ENCODE results near the gene SPATS2L. TPM values are rescaled to one million over a fixed set of nuclear protein-coding genes. Genes with fewer than 3 reads are reported as not detected.

SPATS2L gene
- total and polyA plus RNA-seq, 2 experiments from 2014 or later = 159 to 202 TPM

DNA sequence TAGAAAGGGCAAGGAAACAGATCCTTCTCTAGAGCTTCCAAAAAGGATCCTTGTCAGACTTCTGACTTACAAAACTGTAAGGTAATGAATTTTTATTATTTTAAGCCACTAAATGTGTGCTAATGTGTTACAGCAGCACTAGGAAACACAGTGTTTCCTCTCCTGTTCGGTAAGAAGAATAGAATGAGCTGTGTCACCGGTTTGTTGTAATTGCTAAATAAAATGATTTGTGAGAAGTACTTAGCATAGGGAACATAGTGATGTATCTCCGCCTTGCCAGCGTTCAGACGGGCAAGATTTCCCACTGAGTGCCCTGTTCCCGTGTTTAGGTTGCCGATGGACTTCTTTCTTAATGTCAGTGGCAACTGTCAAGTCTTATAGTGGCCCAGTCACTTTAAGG is 57.6 kb downstream of the SPATS2L start:
- DNase-seq (ENCODE audit: low spot score) = no peak
- H3K4me2 ChIP-seq = no peak overlapping the region
- no peaks in the 10 kb centered on the region for H3K9me2 ChIP-seq (replicated peaks; ENCODE audit: insufficient read depth)
- H3K4me3 ChIP-seq = no peak overlapping the region
- no peak overlapping the region for H2AFZ ChIP-seq
- no peaks in the 10 kb centered on the region for H3K36me3 ChIP-seq (replicated peaks; ENCODE audit: insufficient read depth, low read depth)
- 89% methylated on average over 7 of the region's 7 CpGs for WGBS (ENCODE audit: low lambda C conversion rate, missing lambda C conversion rate)
- no peak overlapping the region for H3K27ac ChIP-seq
- no peak for TF ChIP-seq EZH2 (IDR thresholded peaks at IDR 0.05; ENCODE audit: borderline replicate concordance)
- TF ChIP-seq, protein P1, sequence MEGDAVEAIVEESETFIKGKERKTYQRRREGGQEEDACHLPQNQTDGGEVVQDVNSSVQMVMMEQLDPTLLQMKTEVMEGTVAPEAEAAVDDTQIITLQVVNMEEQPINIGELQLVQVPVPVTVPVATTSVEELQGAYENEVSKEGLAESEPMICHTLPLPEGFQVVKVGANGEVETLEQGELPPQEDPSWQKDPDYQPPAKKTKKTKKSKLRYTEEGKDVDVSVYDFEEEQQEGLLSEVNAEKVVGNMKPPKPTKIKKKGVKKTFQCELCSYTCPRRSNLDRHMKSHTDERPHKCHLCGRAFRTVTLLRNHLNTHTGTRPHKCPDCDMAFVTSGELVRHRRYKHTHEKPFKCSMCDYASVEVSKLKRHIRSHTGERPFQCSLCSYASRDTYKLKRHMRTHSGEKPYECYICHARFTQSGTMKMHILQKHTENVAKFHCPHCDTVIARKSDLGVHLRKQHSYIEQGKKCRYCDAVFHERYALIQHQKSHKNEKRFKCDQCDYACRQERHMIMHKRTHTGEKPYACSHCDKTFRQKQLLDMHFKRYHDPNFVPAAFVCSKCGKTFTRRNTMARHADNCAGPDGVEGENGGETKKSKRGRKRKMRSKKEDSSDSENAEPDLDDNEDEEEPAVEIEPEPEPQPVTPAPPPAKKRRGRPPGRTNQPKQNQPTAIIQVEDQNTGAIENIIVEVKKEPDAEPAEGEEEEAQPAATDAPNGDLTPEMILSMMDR (IDR thresholded peaks at IDR 0.05; ENCODE audit: poor library complexity) = no peak
- no peak for TF ChIP-seq EZH2phosphoT487 (IDR thresholded peaks at IDR 0.05; ENCODE audit: low read depth, severe bottlenecking, unreplicated experiment)
- no peaks in the 10 kb centered on the region for H3K9me3 ChIP-seq (ENCODE audit: low read depth)
- H3K79me2 ChIP-seq = peaks cover 98% of the 10 kb centered on the region
- H3K27me3 ChIP-seq = no peaks in the 10 kb centered on the region
- H3K4me1 ChIP-seq (ENCODE audit: insufficient read depth) = peaks cover 9% of the 10 kb centered on the region
- peaks cover 5% of the 10 kb centered on the region for H4K20me1 ChIP-seq (ENCODE audit: insufficient read depth, poor library complexity, severe bottlenecking)

DNA sequence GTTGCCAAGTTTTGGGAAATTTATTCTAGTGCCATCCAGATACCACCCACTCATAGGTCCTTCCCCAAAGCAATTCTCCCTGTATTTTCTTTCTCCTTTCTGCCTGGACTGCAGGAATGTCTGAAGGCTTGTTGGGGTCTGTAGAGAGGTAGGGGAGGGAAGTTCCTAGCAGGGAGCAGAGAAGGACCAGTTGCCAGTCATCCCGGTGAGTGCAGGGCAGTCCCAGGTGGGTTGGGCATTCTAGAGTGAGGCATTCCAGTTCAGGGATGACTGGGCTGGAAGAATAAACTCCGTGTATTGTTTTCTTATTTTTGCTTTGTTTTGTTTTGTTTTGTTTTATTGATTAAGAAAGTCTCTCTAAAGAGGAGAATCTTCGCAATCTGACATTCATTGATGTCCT is 58.1 kb downstream of the SPATS2L start:
- H2AFZ ChIP-seq = no peak overlapping the region
- no peaks in the 10 kb centered on the region for H3K36me3 ChIP-seq (replicated peaks; ENCODE audit: insufficient read depth, low read depth)
- no peaks in the 10 kb centered on the region for H3K27me3 ChIP-seq
- H3K27ac ChIP-seq = no peak overlapping the region
- WGBS (ENCODE audit: low lambda C conversion rate, missing lambda C conversion rate) = 79% methylated on average over 3 of the region's 3 CpGs
- peaks cover 5% of the 10 kb centered on the region for H4K20me1 ChIP-seq (ENCODE audit: insufficient read depth, poor library complexity, severe bottlenecking)
- TF ChIP-seq EZH2 (IDR thresholded peaks at IDR 0.05; ENCODE audit: borderline replicate concordance) (no peak), EZH2phosphoT487 (IDR thresholded peaks at IDR 0.05; ENCODE audit: low read depth, severe bottlenecking, unreplicated experiment) (no peak)
- TF ChIP-seq, protein P1 (IDR thresholded peaks at IDR 0.05; ENCODE audit: poor library complexity) = no peak
- no peak overlapping the region for H3K4me2 ChIP-seq
- peaks cover 11% of the 10 kb centered on the region for H3K4me1 ChIP-seq (ENCODE audit: insufficient read depth)
- no peaks in the 10 kb centered on the region for H3K9me2 ChIP-seq (replicated peaks; ENCODE audit: insufficient read depth)
- H3K4me3 ChIP-seq = no peak overlapping the region
- peaks cover 98% of the 10 kb centered on the region for H3K79me2 ChIP-seq
- DNase-seq (ENCODE audit: low spot score) = no peak
- H3K9me3 ChIP-seq (ENCODE audit: low read depth) = no peaks in the 10 kb centered on the region

DNA sequence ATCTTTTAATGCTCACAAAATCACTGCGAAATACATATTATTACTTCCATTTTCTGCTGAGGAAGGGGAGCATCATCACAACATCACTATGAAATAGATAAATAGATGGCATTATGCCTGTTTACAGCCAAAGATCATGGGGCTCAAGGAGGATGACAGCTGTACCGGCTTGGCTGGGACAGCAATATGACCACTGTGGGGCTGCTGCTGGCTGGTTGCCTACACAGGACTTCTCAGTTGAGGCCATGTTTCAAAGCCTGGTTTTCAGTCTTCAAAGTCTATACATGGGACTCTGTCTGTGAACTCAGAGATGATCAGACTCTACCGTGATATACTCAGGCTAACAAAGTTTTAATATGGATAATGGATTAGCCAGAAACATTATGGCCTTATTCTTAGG is 58.7 kb downstream of the SPATS2L start:
- no peak for TF ChIP-seq EZH2phosphoT487 (IDR thresholded peaks at IDR 0.05; ENCODE audit: low read depth, severe bottlenecking, unreplicated experiment)
- Histone ChIP-seq H3K4me3 (no peak overlapping the region), H3K27me3 (no peaks in the 10 kb centered on the region), H3K4me1 (ENCODE audit: insufficient read depth) (peaks cover 11% of the 10 kb centered on the region), H3K36me3 (replicated peaks; ENCODE audit: insufficient read depth, low read depth) (no peaks in the 10 kb centered on the region), H3K4me2 (no peak overlapping the region), H4K20me1 (ENCODE audit: insufficient read depth, poor library complexity, severe bottlenecking) (peaks cover 2% of the 10 kb centered on the region), H3K9me3 (ENCODE audit: low read depth) (no peaks in the 10 kb centered on the region), H3K27ac (no peak overlapping the region), H2AFZ (no peak overlapping the region), H3K79me2 (peaks cover 96% of the 10 kb centered on the region), H3K9me2 (replicated peaks; ENCODE audit: insufficient read depth) (no peaks in the 10 kb centered on the region)
- 93% methylated on average over 3 of the region's 3 CpGs for WGBS (ENCODE audit: low lambda C conversion rate, missing lambda C conversion rate)
- no peak for DNase-seq (ENCODE audit: low spot score)

DNA sequence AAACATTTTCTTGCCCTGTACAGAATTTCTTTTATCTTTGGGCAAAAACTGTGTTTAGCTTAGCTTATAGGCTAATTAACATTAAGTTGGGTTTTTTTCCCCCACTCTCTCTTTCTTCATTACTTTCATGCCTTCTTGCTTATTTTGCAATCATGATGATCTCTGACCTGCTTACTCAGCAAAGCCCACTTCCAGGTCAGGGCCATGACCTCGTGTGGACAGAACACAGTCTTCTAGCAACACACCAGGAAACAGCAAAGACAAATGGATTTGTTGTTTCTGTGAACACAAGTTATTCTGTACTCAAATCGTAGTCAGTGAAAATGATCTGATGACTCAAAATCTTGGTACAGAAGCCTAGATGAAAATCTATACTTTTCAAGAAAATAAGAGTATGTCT is 60.7 kb downstream of the SPATS2L start:
- WGBS (ENCODE audit: low lambda C conversion rate, missing lambda C conversion rate) = 10% methylated on average over 2 of the region's 2 CpGs
- no peaks in the 10 kb centered on the region for H3K9me3 ChIP-seq (ENCODE audit: low read depth)
- H3K27ac ChIP-seq = no peak overlapping the region
- no peak for DNase-seq (ENCODE audit: low spot score)
- no peak overlapping the region for H2AFZ ChIP-seq
- no peak for TF ChIP-seq EZH2phosphoT487 (IDR thresholded peaks at IDR 0.05; ENCODE audit: low read depth, severe bottlenecking, unreplicated experiment)
- no peak for TF ChIP-seq EZH2 (IDR thresholded peaks at IDR 0.05; ENCODE audit: borderline replicate concordance)
- TF ChIP-seq, protein P1 (IDR thresholded peaks at IDR 0.05; ENCODE audit: poor library complexity) = no peak
- H3K9me2 ChIP-seq (replicated peaks; ENCODE audit: insufficient read depth) = no peaks in the 10 kb centered on the region
- peaks cover 98% of the 10 kb centered on the region for H3K79me2 ChIP-seq
- H3K36me3 ChIP-seq (replicated peaks; ENCODE audit: insufficient read depth, low read depth) = no peaks in the 10 kb centered on the region
- no peak overlapping the region for H3K4me2 ChIP-seq
- H3K4me1 ChIP-seq (ENCODE audit: insufficient read depth) = peaks cover 11% of the 10 kb centered on the region
- H3K4me3 ChIP-seq = no peak overlapping the region
- H3K27me3 ChIP-seq = no peaks in the 10 kb centered on the region
- peaks cover 2% of the 10 kb centered on the region for H4K20me1 ChIP-seq (ENCODE audit: insufficient read depth, poor library complexity, severe bottlenecking)
